ENCODE measurements around the gene ATXN1. TPM values are rescaled to one million over a fixed set of nuclear protein-coding genes. Genes with fewer than 3 reads are reported as not detected.

ATXN1 gene
- total RNA-seq, 4 donors from 2014 or later, result 42.4 to 74.9 (median 52.1) TPM

- WGBS, result 78% methylated on average over 7 of the region's 7 CpGs
- no peaks in the 10 kb centered on the region for H3K27me3 ChIP-seq
- no peak overlapping the region for H3K4me3 ChIP-seq
- no peaks in the 10 kb centered on the region for H3K9me3 ChIP-seq
- H3K36me3 ChIP-seq, result peaks cover 0 to 4% (median 0%) of the 10 kb centered on the region in 4 donors
- intact Hi-C loops (cut with DNase I), result no loop called here
- H3K4me1 ChIP-seq, result peaks cover 26 to 40% (median 34%) of the 10 kb centered on the region in 4 donors
- TF ChIP-seq POLR2A (IDR thresholded peaks at IDR 0.05; ENCODE audit: low read depth) (no peak), EP300 (IDR thresholded peaks at IDR 0.05) (no peak)
- no peak overlapping the region for H3K27ac ChIP-seq (replicated peaks in 1 of 4)
- DNase-seq (ENCODE audit: extremely low spot score), result no peak
These were observed 76.2 kb downstream of the ATXN1 start for GRCh38 chr6:16684896-16685554.

GRCh38 chr6:16684195-16684689 lies 77.0 kb downstream of the ATXN1 start:
- H3K27me3 ChIP-seq, result no peaks in the 10 kb centered on the region
- peaks cover 0 to 4% (median 0%) of the 10 kb centered on the region in 4 donors for H3K36me3 ChIP-seq
- DNase-seq (ENCODE audit: extremely low spot score), result no peak
- peak overlapping the region in 1 of 4 donors; percentile 12 for H3K27ac ChIP-seq (replicated peaks in 1 of 4)
- H3K4me1 ChIP-seq, result peaks cover 26 to 40% (median 34%) of the 10 kb centered on the region in 4 donors
- no peak overlapping the region for H3K4me3 ChIP-seq
- WGBS, result 87% methylated on average over 5 of the region's 5 CpGs
- H3K9me3 ChIP-seq, result no peaks in the 10 kb centered on the region
- TF ChIP-seq POLR2A (IDR thresholded peaks at IDR 0.05; ENCODE audit: low read depth) (no peak), CTCF (IDR thresholded peaks at IDR 0.05) (no peak), EP300 (IDR thresholded peaks at IDR 0.05) (no peak), POLR2AphosphoS5 (IDR thresholded peaks at IDR 0.05) (no peak)
- intact Hi-C loops (cut with DNase I), result no loop called here

GRCh38 chr6:16683641-16684194 lies 77.5 kb downstream of the ATXN1 start:
- Histone ChIP-seq H3K4me3 (no peak overlapping the region), H3K27ac (replicated peaks in 1 of 4) (peak overlapping the region in 1 of 4 donors; percentile 10), H3K27me3 (no peaks in the 10 kb centered on the region), H3K36me3 (peaks cover 0 to 4% (median 0%) of the 10 kb centered on the region in 4 donors), H3K4me1 (peaks cover 26 to 37% (median 34%) of the 10 kb centered on the region in 4 donors), H3K9me3 (no peaks in the 10 kb centered on the region)
- intact Hi-C loops (cut with DNase I), result no loop called here
- TF ChIP-seq POLR2A (IDR thresholded peaks at IDR 0.05; ENCODE audit: low read depth) (no peak), POLR2AphosphoS5 (IDR thresholded peaks at IDR 0.05) (peak in 1 of 2 donors; percentile 12), CTCF (IDR thresholded peaks at IDR 0.05) (no peak)
- 48% methylated on average over 4 of the region's 4 CpGs for whole genome bisulfite sequencing
- no peak for DNase-seq (ENCODE audit: extremely low spot score)

- intact Hi-C loops (cut with DNase I), result no loop called here
- 81% methylated on average over 8 of the region's 8 CpGs for WGBS
- TF ChIP-seq EP300 (IDR thresholded peaks at IDR 0.05) (no peak), CTCF (IDR thresholded peaks at IDR 0.05) (no peak), POLR2A (IDR thresholded peaks at IDR 0.05; ENCODE audit: low read depth) (no peak), POLR2AphosphoS5 (IDR thresholded peaks at IDR 0.05) (peak in 1 of 2 donors; percentile 42)
- Histone ChIP-seq H3K36me3 (peaks cover 0 to 4% (median 0%) of the 10 kb centered on the region in 4 donors), H3K4me3 (no peak overlapping the region), H3K9me3 (no peaks in the 10 kb centered on the region), H3K27ac (replicated peaks in 1 of 4) (peak overlapping the region in 1 of 4 donors; percentile 19), H3K4me1 (peaks cover 38 to 44% (median 42%) of the 10 kb centered on the region in 4 donors), H3K27me3 (no peaks in the 10 kb centered on the region)
- DNase-seq (ENCODE audit: extremely low spot score), result no peak
These were observed 79.9 kb downstream of the ATXN1 start for GRCh38 chr6:16681260-16681873.

- TF ChIP-seq POLR2A (IDR thresholded peaks at IDR 0.05; ENCODE audit: low read depth) (no peak), CTCF (IDR thresholded peaks at IDR 0.05) (no peak), EP300 (IDR thresholded peaks at IDR 0.05) (no peak), POLR2AphosphoS5 (IDR thresholded peaks at IDR 0.05) (no peak)
- Histone ChIP-seq H3K27ac (replicated peaks in 1 of 4) (no peak overlapping the region), H3K4me1 (peaks cover 43 to 54% (median 49%) of the 10 kb centered on the region in 4 donors), H3K4me3 (no peak overlapping the region), H3K9me3 (no peaks in the 10 kb centered on the region), H3K36me3 (peaks cover 0 to 4% (median 0%) of the 10 kb centered on the region in 4 donors), H3K27me3 (no peaks in the 10 kb centered on the region)
- intact Hi-C loops (cut with DNase I), result no loop called here
- 96% methylated on average over 1 of the region's 1 CpG for WGBS
- DNase-seq (ENCODE audit: extremely low spot score), result no peak
These were observed 82.2 kb downstream of the ATXN1 start for GRCh38 chr6:16679050-16679449.
